Activated CD8-positive, alpha-beta memory T cell treated with anti-CD3 and anti-CD28 coated beads for 1 hour (primary cell): ENCODE data around the gene EPHB1.
"Not testable (repeated sequence)": the region's sequence is repeated elsewhere in the genome, so short reads cannot be mapped to it uniquely, and the experiment has no call there.

Experiments
- DNase-seq, 2 donors: peaks; one replicate each; pipeline ENCODE4 v3.0.0-alpha.2; 2020; ENCODE audit warnings: low read depth in 1 of 2; ENCODE audit errors: extremely low read depth in 1 of 2

EPHB1 gene

GRCh38 chr3:135232226-135232625 is 437.2 kb downstream of the EPHB1 start:
- no peak for DNase-seq

GRCh38 chr3:135233476-135233875 is 438.4 kb downstream of the EPHB1 start:
- not testable (repeated sequence) for DNase-seq

GRCh38 chr3:135235541-135235940 is 440.5 kb downstream of the EPHB1 start:
- no peak for DNase-seq

- DNase-seq: no peak
These were observed 442.5 kb downstream of the EPHB1 start for GRCh38 chr3:135237371-135238143.

GRCh38 chr3:135238236-135238830 is 443.3 kb downstream of the EPHB1 start:
- DNase-seq: no peak

- no peak for DNase-seq
These were observed 444.0 kb downstream of the EPHB1 start for GRCh38 chr3:135238871-135239614.

GRCh38 chr3:135239615-135239884 is 444.5 kb downstream of the EPHB1 start:
- DNase-seq: no peak

GRCh38 chr3:135240426-135240825 is 445.4 kb downstream of the EPHB1 start:
- DNase-seq: no peak

GRCh38 chr3:135242285-135242684 is 447.2 kb downstream of the EPHB1 start:
- no peak for DNase-seq

- no peak for DNase-seq
These were observed 448.6 kb downstream of the EPHB1 start for GRCh38 chr3:135243616-135244015.

- no peak for DNase-seq
These were observed 451.0 kb downstream of the EPHB1 start for GRCh38 chr3:135246027-135246426.

GRCh38 chr3:135248213-135248612 is 453.2 kb downstream of the EPHB1 start:
- DNase-seq: no peak

GRCh38 chr3:135249186-135249585 is 454.1 kb downstream of the EPHB1 start:
- DNase-seq: no peak

GRCh38 chr3:135258916-135259315 is 463.9 kb downstream of the EPHB1 start:
- no peak for DNase-seq

GRCh38 chr3:135260025-135260424 is 465.0 kb downstream of the EPHB1 start:
- no peak for DNase-seq

- DNase-seq: no peak
These were observed 466.2 kb downstream of the EPHB1 start for GRCh38 chr3:135261214-135261775.

GRCh38 chr3:135261916-135262315 is 466.9 kb downstream of the EPHB1 start:
- no peak for DNase-seq

GRCh38 chr3:135262441-135262840 is 467.4 kb downstream of the EPHB1 start:
- no peak for DNase-seq

GRCh38 chr3:135263331-135263730 is 468.3 kb downstream of the EPHB1 start:
- no peak for DNase-seq

GRCh38 chr3:135267487-135267886 is 472.4 kb downstream of the EPHB1 start:
- DNase-seq: no peak

GRCh38 chr3:135268941-135269532 is 474.0 kb downstream of the EPHB1 start:
- no peak for DNase-seq
